GM23338 (cell line): ENCODE results near the gene COL26A1. TPM values are rescaled to one million over a fixed set of nuclear protein-coding genes. Genes with fewer than 3 reads are reported as not detected.

Experiments
- ATAC-seq: fragments of 200-7000 bp; cut with Tn5 transposase; 3 replicates; pipeline ENCODE4 v1.9.1; 2020
- DNase-seq: peaks from one replicate; pipeline ENCODE4 v3.0.0-alpha.2; 2015; ENCODE audit warnings: low spot score
- H2AFZ ChIP-seq: fragments of 200-600 bp; sonication (generic); 2 replicates; pipeline ENCODE4 v1.8.0; 2016; ENCODE audit warnings: antibody characterized with exemption, mild to moderate bottlenecking, moderate library complexity
- H3F3A ChIP-seq: fragments of 200-600 bp; sonication (generic); replicated peaks from 2 replicates; pipeline ENCODE4 v1.8.0; 2017; ENCODE audit warnings: antibody characterized with exemption, mixed run types, low read depth
- H3K27ac ChIP-seq: fragments of 200-600 bp; sonication (generic); 2 replicates; pipeline ENCODE4 v1.6.1; 2016; ENCODE audit warnings: low read depth
- H3K27me3 ChIP-seq: fragments of 200-600 bp; sonication (generic); 2 replicates; pipeline ENCODE4 v1.8.0; 2016; ENCODE audit warnings: mild to moderate bottlenecking, mixed run types, moderate library complexity; ENCODE audit not compliant: insufficient read depth
- H3K36me3 ChIP-seq: fragments of 200-600 bp; sonication (generic); 2 replicates; pipeline ENCODE4 v1.8.0; 2016; ENCODE audit warnings: mild to moderate bottlenecking; ENCODE audit not compliant: insufficient read depth
- H3K4me1 ChIP-seq: fragments of 200-600 bp; sonication (generic); 2 replicates; pipeline ENCODE4 v1.8.0; 2016; ENCODE audit warnings: mild to moderate bottlenecking, moderate library complexity; ENCODE audit not compliant: insufficient read depth
- H3K4me2 ChIP-seq: fragments of 200-600 bp; sonication (generic); 2 replicates; pipeline ENCODE4 v1.7.1; 2017; ENCODE audit warnings: mixed run types
- H3K4me3 ChIP-seq: fragments of 200-600 bp; sonication (generic); 2 replicates; pipeline ENCODE4 v1.6.1; 2016; ENCODE audit warnings: mixed run types
- H3K79me2 ChIP-seq: fragments of 200-600 bp; sonication (generic); replicated peaks from 2 replicates; pipeline ENCODE4 v1.8.0; 2017; ENCODE audit warnings: mild to moderate bottlenecking; ENCODE audit not compliant: insufficient read depth
- H3K9me2 ChIP-seq: fragments of 200-600 bp; sonication (generic); 2 replicates; pipeline ENCODE4 v1.8.0; 2017; ENCODE audit not compliant: insufficient read depth
- H4K20me1 ChIP-seq: fragments of 200-600 bp; sonication (generic); replicated peaks from 2 replicates; pipeline ENCODE4 v1.8.0; 2017; ENCODE audit warnings: mild to moderate bottlenecking; ENCODE audit not compliant: insufficient read depth
- H3K27ac Mint-ChIP-seq: 2 replicates; pipeline ENCODE4 v1.8.0; 2020; ENCODE audit warnings: inconsistent platforms, mild to moderate bottlenecking, moderate library complexity, mixed read lengths
- H3K27me3 Mint-ChIP-seq: 3 replicates; pipeline ENCODE4 v1.8.0; 2022; ENCODE audit warnings: low read depth, mild to moderate bottlenecking, moderate library complexity, mixed read lengths, inconsistent platforms; ENCODE audit not compliant: insufficient read depth, poor library complexity
- H3K36me3 Mint-ChIP-seq: 3 replicates; pipeline ENCODE4 v1.8.0; 2021; ENCODE audit warnings: low read depth, mild to moderate bottlenecking, inconsistent platforms, moderate library complexity, mixed read lengths
- H3K4me1 Mint-ChIP-seq: 3 replicates; pipeline ENCODE4 v1.8.0; 2020; ENCODE audit warnings: mild to moderate bottlenecking, inconsistent platforms, mixed read lengths
- H3K4me3 Mint-ChIP-seq: 3 replicates; pipeline ENCODE4 v1.8.0; 2021; ENCODE audit warnings: moderate library complexity, mild to moderate bottlenecking, inconsistent platforms, mixed read lengths
- H3K9me3 Mint-ChIP-seq: 3 replicates; pipeline ENCODE4 v1.8.0; 2020; ENCODE audit warnings: moderate library complexity, mild to moderate bottlenecking, inconsistent platforms, mixed read lengths
- ETS1 ChIP-seq: IDR thresholded peaks from 2 replicates; pipeline ENCODE4 v1.6.1; 2016; ENCODE audit warnings: antibody characterized with exemption
- JUNB ChIP-seq: IDR thresholded peaks from one replicate; pipeline ENCODE4 v1.6.1; 2016; ENCODE audit warnings: antibody characterized with exemption; ENCODE audit not compliant: unreplicated experiment
- NANOG ChIP-seq: IDR thresholded peaks from 2 replicates; pipeline ENCODE4 v1.6.1; 2016; ENCODE audit warnings: antibody characterized with exemption, borderline replicate concordance
- POLR2AphosphoS5 ChIP-seq: IDR thresholded peaks from 2 replicates; pipeline ENCODE4 v1.6.1; 2016; ENCODE audit warnings: antibody characterized with exemption, low read depth
- ZNF114 ChIP-seq: fragments of 250-450 bp; sonication (Bioruptor Pico); IDR thresholded peaks from 2 replicates; pipeline ENCODE4 v1.5.0; 2020; ENCODE audit warnings: mild to moderate bottlenecking, moderate library complexity
- ZNF331 ChIP-seq: fragments of 250-450 bp; sonication (Bioruptor Pico); IDR thresholded peaks from 2 replicates; pipeline ENCODE4 v1.5.0; 2020; ENCODE audit warnings: low read depth, mild to moderate bottlenecking, moderate library complexity
- ZNF462 ChIP-seq: fragments of 250-450 bp; sonication (Bioruptor Pico); IDR thresholded peaks from 2 replicates; pipeline ENCODE4 v1.5.0; 2020; ENCODE audit warnings: mild to moderate bottlenecking, moderate library complexity
- polyA plus RNA-seq: library from polyadenylated mRNA; unstranded; fragments of >200 nt; fragmentation: Nextera tagmentation; extraction: Ambion mirVana; gene quantifications from 2 replicates; pipeline ENCODE4 v1.2.1, GENCODE V29; 2016
- total RNA-seq: library from RNA; depleted of rRNA; stranded (reverse); fragments of >200 nt; shearing (Covaris generic); gene quantifications from 2 replicates; pipeline ENCODE4 v1.2.3, GENCODE V29; 2014

The COL26A1 gene
- total and polyA plus RNA-seq, 2 experiments from 2014 or later, result 17.8 to 55.0 TPM

GRCh38 chr7:101595246-101595645, 232.6 kb downstream of the COL26A1 start:
- Histone ChIP-seq H3K9me2 (no peaks in the 10 kb centered on the region), H3K27ac (no peak overlapping the region), H3K4me3 (no peak overlapping the region), H3K36me3 (no peaks in the 10 kb centered on the region), H3K27me3 (no peaks in the 10 kb centered on the region), H3F3A (no peaks in the 10 kb centered on the region), H2AFZ (no peak overlapping the region), H3K4me2 (no peak overlapping the region), H4K20me1 (no peaks in the 10 kb centered on the region), H3K79me2 (no peaks in the 10 kb centered on the region), H3K4me1 (no peaks in the 10 kb centered on the region)
- Mint-ChIP-seq H3K4me1 (no peaks in the 10 kb centered on the region), H3K36me3 (no peaks in the 10 kb centered on the region), H3K27me3 (peaks cover 3% of the 10 kb centered on the region), H3K9me3 (no peaks in the 10 kb centered on the region), H3K4me3 (no peak overlapping the region), H3K27ac (no peak overlapping the region)
- DNase-seq (no peak), ATAC-seq (no peak)
- TF ChIP-seq POLR2AphosphoS5 (no peak), ZNF114 (CRISPR knock-in tag) (no peak), ZNF331 (CRISPR knock-in tag) (no peak)

GRCh38 chr7:101595766-101596537, 233.3 kb downstream of the COL26A1 start:
- DNase-seq, result no peak
- TF ChIP-seq ZNF331 (CRISPR knock-in tag) (peak; percentile 57), ETS1 (no peak)

DNA sequence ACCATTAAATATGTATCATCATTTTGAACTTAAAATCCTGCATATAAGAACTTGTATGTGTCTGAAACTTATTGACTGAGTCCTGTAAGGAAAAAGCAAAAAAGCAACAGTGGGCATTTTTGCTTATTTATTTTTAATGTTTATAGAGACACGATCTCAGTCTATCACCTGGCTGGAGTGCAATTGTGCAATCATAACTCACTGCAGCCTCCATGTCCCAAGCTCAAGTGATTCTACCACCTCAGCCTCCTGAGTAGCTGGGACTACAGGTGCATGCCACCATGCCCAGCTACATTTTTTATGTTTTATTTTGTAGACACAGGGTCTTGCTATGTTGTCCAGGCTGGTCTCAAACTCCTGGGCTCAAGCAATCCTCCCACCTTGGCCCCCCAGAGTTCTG, 234.2 kb downstream of the COL26A1 start:
- H3K36me3 ChIP-seq, result no peaks in the 10 kb centered on the region
- H3K27ac ChIP-seq, result no peak overlapping the region
- no peak overlapping the region for H3K4me3 Mint-ChIP-seq
- H3K4me1 ChIP-seq, result no peaks in the 10 kb centered on the region
- H3K9me2 ChIP-seq, result no peaks in the 10 kb centered on the region
- H3F3A ChIP-seq, result no peaks in the 10 kb centered on the region
- H3K27me3 ChIP-seq, result no peaks in the 10 kb centered on the region
- H3K9me3 Mint-ChIP-seq, result no peaks in the 10 kb centered on the region
- H3K36me3 Mint-ChIP-seq, result no peaks in the 10 kb centered on the region
- no peak overlapping the region for H3K27ac Mint-ChIP-seq
- H3K4me3 ChIP-seq, result no peak overlapping the region
- H3K4me1 Mint-ChIP-seq, result no peaks in the 10 kb centered on the region
- H3K27me3 Mint-ChIP-seq, result peaks cover 3% of the 10 kb centered on the region
- ATAC-seq, result no peak
- no peak overlapping the region for H2AFZ ChIP-seq
- DNase-seq, result no peak
- H3K79me2 ChIP-seq, result no peaks in the 10 kb centered on the region
- no peaks in the 10 kb centered on the region for H4K20me1 ChIP-seq
- no peak overlapping the region for H3K4me2 ChIP-seq
- TF ChIP-seq NANOG, result no peak
- TF ChIP-seq ZNF462 (CRISPR knock-in tag), result no peak
- TF ChIP-seq JUNB, result no peak
- no peak for TF ChIP-seq ZNF331 (CRISPR knock-in tag)

More at GRCh38 chr7:101595766-101596537, 233.3 kb downstream of the COL26A1 start:
- Histone ChIP-seq H2AFZ (no peak overlapping the region), H3K4me1 (no peaks in the 10 kb centered on the region), H3K9me2 (no peaks in the 10 kb centered on the region), H3F3A (no peaks in the 10 kb centered on the region), H3K79me2 (no peaks in the 10 kb centered on the region), H3K4me2 (no peak overlapping the region), H3K36me3 (no peaks in the 10 kb centered on the region), H3K27ac (no peak overlapping the region), H3K4me3 (no peak overlapping the region), H4K20me1 (no peaks in the 10 kb centered on the region), H3K27me3 (no peaks in the 10 kb centered on the region)
- H3K4me1 Mint-ChIP-seq, result no peaks in the 10 kb centered on the region
- peaks cover 3% of the 10 kb centered on the region for H3K27me3 Mint-ChIP-seq
- no peak for ATAC-seq
- H3K4me3 Mint-ChIP-seq, result no peak overlapping the region
- H3K9me3 Mint-ChIP-seq, result no peaks in the 10 kb centered on the region
- no peak overlapping the region for H3K27ac Mint-ChIP-seq
- H3K36me3 Mint-ChIP-seq, result no peaks in the 10 kb centered on the region
